ENCODE data around the gene PARD3.
"Not testable (repeated sequence)": the region's sequence is repeated elsewhere in the genome, so short reads cannot be mapped to it uniquely, and the experiment has no call there.

Gene PARD3

DNA sequence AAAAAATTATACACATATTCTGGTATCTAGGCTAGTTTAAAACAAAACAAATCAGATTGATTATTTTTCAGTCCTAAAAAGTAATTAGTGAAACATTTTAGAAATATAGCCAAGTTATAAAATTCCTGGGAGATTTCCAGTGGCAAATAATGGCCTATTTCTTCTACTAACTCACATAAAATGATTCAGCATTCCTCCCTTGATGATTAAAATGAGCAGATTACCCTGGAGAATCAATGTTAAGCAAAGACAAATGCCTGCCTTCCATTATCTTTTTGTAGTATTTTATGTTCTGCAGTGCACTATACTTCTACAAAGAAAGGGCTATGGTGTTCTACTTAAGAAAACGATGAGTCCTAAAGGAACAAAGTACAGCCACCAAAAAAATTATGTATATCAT lies 53.6 kb downstream of the PARD3 start:
- no peak for FAIRE-seq
- TF ChIP-seq, protein P1, sequence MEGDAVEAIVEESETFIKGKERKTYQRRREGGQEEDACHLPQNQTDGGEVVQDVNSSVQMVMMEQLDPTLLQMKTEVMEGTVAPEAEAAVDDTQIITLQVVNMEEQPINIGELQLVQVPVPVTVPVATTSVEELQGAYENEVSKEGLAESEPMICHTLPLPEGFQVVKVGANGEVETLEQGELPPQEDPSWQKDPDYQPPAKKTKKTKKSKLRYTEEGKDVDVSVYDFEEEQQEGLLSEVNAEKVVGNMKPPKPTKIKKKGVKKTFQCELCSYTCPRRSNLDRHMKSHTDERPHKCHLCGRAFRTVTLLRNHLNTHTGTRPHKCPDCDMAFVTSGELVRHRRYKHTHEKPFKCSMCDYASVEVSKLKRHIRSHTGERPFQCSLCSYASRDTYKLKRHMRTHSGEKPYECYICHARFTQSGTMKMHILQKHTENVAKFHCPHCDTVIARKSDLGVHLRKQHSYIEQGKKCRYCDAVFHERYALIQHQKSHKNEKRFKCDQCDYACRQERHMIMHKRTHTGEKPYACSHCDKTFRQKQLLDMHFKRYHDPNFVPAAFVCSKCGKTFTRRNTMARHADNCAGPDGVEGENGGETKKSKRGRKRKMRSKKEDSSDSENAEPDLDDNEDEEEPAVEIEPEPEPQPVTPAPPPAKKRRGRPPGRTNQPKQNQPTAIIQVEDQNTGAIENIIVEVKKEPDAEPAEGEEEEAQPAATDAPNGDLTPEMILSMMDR (IDR thresholded peaks at IDR 0.05; ENCODE audit: insufficient read depth, missing control alignments): no peak
- no peak for DNase-seq (ENCODE audit: insufficient read length, low spot score)

DNA sequence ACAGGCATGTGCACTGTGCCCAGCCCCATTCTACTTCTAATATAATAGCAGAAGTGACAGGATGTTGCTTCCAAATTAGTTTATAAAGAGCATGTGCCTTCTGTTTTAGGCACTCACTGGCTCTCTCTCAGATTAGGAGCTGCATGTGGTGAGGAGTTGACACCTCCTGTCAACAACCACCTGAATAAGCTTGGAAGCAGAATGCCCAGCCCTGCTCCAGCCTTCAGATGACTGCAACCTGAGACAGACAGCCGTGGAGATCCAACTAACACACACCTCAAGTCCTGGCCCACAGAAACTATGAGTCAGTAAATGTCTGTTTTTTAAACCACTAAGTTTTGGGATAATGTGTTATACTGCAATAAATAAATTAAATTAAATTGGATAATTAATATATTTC lies 54.5 kb downstream of the PARD3 start:
- DNase-seq (ENCODE audit: insufficient read length, low spot score) (no peak), FAIRE-seq (no peak)
- TF ChIP-seq, protein P1 (IDR thresholded peaks at IDR 0.05; ENCODE audit: insufficient read depth, missing control alignments): no peak

DNA sequence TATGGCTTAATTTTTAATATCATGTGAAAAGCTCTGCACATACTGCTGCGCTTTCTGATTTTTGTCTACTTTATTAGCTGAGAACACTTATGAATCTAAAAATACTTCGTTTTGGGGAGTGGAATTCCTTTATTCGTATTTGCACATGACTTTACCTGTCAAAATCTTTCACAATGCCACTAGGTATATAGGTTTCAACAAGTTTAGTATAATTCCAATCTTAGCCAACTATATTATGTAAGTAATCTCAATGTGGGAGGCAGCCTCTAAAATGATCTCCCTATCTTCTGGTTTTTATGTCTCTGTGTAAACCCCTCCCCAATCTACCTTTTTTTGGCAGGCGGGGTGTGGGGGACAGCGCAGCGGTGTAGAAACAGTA lies 55.3 kb downstream of the PARD3 start:
- TF ChIP-seq, protein P1 (IDR thresholded peaks at IDR 0.05; ENCODE audit: insufficient read depth, missing control alignments): no peak
- FAIRE-seq (no peak), DNase-seq (ENCODE audit: insufficient read length, low spot score) (no peak)

DNA sequence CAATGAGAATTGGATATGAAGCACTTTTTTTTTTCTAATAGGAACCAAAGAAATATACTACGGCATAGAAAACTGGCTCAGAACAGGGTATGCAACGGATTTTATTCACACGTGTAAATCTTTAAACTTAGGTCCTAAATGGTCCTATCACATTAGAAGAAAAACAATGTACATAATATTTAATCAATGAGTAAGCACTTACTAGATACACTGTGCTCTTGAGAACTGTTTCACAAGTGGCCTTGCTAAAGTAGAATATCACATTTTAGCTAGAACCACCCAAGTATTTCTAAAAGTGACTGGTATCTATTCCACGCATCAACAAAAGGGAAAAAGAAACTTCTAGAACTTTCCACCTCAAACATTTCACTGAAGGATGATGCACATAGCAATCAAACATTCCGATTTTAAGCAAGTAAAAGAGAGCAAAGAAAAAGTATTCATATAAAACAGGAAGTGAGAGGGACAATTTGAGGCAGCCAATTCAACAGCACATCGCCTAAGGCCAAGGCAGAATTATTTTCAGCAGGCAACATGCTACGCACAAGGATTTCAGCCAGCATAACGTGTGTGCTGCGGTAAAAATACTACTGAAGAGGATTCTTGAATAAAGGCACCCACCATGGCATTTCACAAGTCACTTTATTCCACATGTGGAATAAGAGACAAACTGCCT lies 55.8 kb downstream of the PARD3 start:
- no peak for FAIRE-seq
- no peak for DNase-seq (ENCODE audit: insufficient read length, low spot score)
- TF ChIP-seq, protein P1 (IDR thresholded peaks at IDR 0.05; ENCODE audit: insufficient read depth, missing control alignments): no peak

DNA sequence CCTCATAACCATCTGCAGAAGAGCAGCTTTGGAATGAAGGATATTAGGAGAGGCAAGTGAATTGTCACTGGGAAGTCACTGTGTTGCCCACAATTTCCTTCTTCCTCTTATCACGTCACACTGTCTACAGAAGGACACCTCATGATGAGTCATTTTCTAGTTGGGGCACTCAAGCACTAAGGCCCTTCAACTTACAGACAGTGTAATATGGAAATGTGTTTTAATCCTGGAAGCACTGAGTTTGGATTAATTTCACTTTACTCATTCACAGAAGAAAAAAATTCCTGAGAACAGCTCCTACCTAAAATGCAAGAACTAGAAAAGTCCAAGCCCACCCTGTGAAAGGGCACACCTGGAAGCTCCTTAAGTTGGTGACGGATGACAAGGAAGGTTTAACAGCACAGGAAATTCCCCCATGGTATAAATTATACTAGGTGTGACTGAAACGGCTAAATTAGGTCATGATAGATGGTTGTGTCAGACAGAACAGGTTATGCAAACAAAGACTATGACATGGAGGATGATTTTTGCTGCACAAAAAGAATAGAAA lies 56.6 kb downstream of the PARD3 start:
- DNase-seq (ENCODE audit: insufficient read length, low spot score) (no peak), FAIRE-seq (no peak)
- TF ChIP-seq, protein P1 (IDR thresholded peaks at IDR 0.05; ENCODE audit: insufficient read depth, missing control alignments): no peak

DNA sequence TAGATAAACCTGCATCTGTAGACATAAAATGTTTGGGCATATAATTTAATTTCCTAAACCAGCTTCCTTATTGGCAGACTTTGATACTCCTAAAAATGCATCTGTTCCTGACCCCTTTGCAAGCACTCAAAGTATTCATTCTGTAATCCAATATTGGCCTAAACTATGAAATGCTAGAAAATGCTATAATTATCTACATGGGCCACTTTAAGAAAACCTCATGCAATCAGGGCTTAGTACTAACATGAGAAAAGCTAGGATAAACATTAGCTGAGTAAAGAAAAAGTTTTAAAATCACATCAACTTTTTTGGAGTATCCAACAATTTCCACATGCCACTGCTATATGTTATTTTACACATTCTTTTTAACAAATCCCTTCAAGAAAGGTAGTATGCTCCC lies 57.2 kb downstream of the PARD3 start:
- TF ChIP-seq, protein P1 (IDR thresholded peaks at IDR 0.05; ENCODE audit: insufficient read depth, missing control alignments): no peak
- FAIRE-seq (no peak), DNase-seq (ENCODE audit: insufficient read length, low spot score) (no peak)

DNA sequence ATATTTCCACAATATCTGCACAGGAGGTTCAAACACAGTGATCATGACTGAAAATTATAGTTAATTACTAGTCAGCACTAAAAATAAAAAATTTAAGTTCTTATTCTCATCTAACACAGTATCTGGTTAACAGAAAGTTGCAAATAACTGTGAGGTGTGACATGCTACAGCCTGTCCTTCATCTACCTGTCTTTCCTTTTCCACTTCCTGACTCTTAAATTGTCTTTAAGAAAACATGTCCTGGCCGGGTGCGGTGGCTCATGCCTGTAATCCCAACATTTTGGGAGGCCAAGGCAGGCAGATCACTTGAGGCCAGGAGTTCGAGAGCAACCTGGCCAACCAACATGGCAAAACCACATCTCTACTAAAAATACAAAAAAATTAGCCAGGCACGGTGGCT lies 57.9 kb downstream of the PARD3 start:
- FAIRE-seq; DNase-seq (ENCODE audit: insufficient read length, low spot score): not testable (repeated sequence)

Measured in D721Med (cell line).